HG03439 (cell line): ENCODE measurements around the gene TMCO4.

Source experiments
- ATAC-seq: cut with Tn5 transposase; IDR thresholded peaks from one replicate; pipeline ENCODE4 v1.9.1; 2021; ENCODE audit warnings: mild to moderate bottlenecking, moderate library complexity; ENCODE audit not compliant: unreplicated experiment

The TMCO4 gene

DNA sequence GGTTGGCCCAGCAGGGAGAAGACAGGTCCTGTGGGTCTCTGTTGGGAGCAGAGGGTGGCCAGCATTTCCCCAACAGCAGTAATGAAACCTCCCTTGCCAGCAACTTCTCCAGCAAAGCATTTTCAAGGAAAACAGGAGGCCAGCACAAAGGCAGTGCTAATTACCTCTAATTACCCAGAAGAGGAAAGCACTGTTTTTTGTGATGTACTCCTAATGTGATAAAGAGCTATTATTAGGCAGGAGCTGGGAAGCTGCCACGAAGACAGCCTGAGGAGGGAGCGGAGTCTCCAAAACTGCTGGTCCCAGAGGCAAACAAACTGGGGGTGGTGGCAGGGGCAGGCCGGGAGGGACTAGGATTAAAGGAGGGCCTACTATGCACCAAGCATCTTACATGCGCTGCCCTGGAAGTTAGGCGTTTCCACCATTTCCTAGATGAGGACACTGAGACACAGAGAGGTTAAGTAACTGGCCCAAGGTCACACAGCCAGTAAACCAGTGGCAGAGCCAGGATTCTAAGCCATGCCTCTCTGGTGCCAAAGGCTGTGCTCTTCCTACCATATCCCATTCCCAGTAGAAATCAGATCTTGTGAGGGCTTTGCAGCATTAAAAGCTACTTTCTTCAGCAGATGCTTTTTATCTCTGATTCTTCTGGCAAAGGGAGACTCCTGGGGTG, 110.5 kb downstream of the TMCO4 start:
- no peak for ATAC-seq

DNA sequence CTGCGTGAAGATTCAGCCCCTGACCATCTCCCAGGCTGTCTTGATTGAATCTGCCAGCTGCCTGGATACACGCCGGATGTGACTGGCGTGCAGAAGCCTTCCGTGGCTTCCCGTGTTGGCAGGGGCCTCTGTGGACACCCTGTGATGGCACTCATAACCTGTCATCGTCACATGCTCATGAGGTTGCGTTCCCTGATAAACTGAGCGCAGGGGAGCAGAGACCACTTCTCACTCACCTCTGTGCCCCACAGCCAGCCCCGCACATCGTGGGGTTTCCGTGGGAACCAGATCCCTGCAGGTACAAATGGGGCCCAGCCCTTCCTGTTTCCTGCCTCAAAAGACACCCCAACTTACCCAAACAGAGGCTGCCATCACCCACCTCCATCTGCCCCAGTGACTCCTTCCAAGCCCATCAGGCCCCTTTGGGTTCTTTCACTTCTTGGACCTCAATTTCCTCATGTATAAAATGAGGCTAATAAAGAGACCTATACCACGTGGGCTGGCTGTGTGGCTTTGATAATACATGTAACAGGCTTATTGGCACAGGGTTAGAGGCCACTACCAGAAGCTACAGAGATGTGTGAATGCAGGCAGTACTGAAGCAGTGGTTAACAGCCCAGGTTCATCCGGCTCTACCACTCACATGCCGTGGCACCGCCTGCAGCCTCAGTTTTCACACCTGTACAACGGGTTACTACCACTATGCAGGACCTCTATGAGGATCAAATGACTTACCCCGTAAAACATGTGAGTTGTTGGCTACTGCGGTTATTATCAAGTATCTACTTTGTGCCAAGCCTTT, 111.5 kb downstream of the TMCO4 start:
- no peak for ATAC-seq

DNA sequence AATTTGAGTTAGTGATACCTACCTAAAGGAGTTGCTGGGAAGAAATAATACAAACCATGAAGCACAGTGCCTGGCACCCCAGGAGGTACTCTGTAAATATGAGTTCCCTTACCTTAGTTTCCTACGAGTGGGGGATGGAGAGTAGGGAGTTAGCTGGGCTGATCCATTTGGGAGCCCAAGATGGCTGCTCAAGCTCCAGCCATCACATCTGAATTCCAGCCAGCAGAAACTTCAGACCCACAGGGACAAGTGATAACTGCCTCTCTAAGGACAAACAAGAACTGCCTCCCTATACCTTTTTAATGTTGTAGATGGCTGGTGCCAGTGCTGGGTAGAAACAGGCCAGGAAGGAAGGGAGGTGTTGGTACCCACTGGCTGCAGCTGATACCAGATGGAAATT, 112.3 kb downstream of the TMCO4 start:
- ATAC-seq = no peak

DNA sequence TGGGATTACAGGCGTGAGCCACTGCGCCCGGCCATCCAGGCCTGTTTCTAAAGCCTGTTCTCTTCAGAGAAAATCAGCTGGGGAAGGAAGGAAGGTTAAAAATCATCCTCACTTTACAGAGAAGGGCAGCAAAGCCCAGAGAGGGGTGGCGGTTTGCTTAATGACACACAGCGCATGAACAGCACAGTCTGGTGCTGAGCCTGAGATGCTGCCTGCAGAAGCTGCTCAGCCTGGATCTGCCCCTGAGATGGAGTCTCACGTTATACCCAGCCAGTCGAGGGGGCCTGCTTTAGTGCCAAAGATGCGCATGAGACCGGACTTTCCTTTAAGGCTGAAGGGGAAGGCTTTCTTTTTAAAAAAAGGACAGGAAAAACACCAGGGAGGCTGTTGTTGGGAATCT, 113.7 kb downstream of the TMCO4 start:
- no peak for ATAC-seq

DNA sequence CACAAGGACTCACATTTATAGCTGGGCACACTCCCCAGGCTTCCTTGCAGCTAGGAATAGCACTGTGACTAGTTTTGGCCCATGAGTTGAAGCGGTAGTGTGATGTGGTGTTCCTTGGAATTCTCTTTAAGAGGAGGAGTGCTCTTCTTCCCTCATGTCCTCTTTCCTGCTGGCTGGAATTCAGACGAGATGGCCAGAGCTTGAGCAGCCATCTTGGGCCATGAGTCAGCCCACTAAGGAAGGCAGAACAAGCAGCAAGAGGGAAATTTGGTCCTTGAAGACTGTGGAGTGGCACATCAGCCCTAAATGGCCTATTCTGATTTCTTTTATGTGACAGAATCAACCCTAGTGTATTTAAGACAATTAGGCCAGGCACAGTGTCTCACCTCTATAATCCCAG, 115.0 kb downstream of the TMCO4 start:
- no peak for ATAC-seq

DNA sequence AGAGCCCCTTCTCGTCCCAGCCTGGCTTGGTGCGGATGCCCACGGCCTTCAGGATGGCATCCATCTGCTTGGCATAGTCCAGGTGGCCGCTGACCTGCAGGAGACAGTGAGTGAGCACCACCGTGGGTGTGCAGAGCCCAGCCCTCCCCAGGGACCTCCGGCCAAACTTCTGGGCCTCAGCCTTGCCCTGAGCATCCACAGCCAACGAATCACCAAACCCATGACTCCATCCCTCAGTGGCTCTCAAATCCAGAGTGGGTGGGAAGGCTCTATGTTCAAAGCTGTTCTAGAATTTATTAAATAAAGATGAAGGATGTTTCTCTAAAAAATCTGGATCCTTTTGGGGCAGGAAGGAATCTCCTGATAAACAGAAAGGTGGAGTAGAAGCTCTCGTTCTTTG, 116.4 kb downstream of the TMCO4 start:
- ATAC-seq = no peak

DNA sequence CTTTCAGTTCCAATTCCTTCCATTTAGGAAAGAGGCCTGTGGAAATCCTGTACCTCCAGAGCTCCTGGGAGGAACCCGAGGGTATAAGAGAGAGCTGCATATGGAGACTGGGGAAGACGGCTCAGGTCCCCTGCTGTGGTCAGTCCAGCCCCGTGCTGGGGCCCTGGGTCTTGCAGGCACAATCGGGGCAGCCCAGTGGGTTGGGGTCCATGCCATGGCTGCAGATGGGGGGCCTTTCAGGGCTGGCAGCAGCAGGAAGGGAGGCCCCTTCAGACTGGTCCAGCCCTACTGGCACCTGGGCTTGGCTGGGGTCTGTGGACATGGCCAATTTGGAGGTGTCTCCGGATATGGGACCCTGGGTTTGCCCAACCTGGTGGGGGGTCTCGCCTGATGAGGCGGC, 116.8 kb downstream of the TMCO4 start:
- no peak for ATAC-seq

DNA sequence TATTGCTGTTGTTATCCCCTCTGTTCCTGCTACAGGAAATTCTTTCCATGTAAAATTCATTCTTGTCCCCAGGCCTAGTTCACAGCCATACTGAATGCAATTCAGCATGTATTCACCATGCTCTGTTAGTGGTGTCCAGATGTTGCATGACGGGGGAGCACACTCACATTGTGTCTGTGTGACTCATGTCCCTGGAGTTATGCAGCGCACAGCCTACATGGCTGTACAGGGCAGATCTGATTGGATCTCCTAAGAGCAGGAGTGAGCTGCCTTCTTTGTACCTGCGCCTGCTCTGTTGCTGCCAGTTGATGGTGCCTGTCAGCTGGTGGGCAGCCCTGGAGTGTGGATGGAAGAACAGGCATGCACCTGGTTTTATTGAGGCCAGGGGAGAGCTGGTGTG, 117.5 kb downstream of the TMCO4 start:
- no peak for ATAC-seq

DNA sequence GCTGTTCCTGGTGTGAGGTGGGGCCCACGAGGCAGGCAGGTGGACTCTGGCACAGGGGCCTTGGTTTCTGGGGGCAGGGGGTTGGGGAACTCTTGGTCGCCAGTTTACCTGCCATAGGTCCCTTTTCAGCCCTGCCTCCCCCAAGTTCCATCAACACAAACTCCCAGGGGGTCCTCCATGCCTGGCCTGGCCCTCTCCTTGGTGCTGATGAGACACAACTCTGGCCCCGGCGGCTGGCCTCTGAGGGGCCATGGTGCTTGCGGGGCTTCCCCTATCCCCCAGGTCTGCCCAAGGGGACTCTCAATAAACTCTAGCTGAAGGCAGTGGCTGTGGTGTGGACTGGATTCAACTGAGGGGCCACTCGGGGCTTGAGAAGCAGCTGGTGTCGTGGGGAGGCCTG, 119.1 kb downstream of the TMCO4 start:
- no peak for ATAC-seq

DNA sequence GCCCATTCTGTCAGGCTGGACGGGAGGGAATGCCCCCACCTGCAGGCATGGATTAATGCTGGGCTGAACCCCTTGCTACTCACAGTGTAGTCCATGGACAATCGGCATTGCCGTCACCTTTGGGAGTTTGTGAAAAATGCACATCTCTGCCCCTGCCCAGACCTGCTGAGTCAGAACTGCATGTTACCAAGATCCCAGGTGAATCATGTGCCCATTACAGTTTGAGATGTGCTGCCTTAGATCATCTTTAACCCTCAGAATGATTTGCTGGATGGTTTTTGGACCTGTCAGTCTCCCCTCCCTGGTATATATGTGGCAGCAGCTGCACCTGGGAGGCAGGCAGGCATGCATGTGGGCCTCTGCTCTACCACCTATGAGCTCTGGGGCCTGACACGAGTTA, 120.0 kb downstream of the TMCO4 start:
- ATAC-seq = no peak

DNA sequence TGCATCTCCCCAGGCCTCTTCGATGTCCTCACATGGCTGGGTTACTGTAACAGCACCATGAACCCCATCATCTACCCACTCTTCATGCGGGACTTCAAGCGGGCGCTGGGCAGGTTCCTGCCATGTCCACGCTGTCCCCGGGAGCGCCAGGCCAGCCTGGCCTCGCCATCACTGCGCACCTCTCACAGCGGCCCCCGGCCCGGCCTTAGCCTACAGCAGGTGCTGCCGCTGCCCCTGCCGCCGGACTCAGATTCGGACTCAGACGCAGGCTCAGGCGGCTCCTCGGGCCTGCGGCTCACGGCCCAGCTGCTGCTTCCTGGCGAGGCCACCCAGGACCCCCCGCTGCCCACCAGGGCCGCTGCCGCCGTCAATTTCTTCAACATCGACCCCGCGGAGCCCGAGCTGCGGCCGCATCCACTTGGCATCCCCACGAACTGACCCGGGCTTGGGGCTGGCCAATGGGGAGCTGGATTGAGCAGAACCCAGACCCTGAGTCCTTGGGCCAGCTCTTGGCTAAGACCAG, 120.7 kb downstream of the TMCO4 start:
- ATAC-seq = no peak

DNA sequence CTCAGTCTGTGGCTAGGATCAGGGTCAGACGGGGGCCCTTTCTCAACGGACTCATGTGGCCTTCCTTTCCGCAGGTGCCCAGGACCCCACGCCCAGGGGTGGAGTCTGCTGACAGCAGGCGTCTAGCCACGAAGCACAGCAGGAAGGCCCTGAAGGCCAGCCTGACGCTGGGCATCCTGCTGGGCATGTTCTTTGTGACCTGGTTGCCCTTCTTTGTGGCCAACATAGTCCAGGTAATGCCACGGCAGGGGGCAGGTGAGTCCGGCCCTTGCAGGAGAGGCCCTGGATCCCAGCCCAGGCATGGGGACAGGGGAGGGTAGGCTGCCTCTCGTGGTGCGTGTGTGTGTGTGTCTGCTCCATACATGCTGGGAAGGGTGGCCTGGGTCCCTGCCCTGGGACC, 121.2 kb downstream of the TMCO4 start:
- ATAC-seq = no peak

DNA sequence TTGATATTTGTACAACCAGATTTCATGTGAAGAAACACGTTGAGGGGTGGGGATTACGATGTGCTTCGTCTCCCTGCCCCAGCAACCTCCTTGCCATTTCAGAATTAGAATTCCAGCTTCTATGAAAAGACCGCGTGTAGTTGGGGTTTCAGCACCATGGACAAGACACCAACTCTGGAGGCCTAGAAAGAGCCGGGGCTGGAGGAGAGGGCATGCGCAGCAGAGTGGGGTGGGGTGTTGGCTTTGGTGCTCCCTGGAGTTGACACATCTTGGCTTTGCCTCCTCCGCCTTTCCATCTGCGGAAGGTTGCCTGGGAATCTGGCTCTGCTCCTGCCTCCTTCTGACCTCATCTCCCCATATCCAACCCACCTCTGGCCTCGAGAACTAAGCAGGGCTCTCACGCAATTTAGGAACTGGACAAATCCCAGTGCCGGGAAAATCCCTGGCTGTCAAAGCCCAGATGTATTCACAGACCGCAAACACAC, 123.2 kb downstream of the TMCO4 start:
- ATAC-seq = no peak

DNA sequence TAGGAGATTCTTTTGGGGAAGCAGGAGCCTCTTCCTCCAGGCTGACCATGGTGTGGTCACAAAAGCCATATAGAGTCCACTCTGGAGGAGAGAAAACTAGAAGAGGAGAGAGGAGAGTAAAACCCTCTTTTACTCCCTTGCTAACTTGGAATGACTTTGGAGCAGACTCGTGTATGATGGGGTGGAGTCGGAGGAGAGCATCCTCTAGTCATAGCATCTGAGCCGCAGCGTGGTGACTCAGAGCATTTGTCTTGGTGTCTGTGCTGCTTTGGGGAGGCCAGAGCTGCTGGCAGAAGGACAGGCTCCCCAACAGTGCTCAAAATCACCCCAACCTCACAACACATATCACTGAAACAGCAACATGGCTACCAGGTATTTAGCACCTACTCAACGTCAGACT, 123.9 kb downstream of the TMCO4 start:
- ATAC-seq = no peak

DNA sequence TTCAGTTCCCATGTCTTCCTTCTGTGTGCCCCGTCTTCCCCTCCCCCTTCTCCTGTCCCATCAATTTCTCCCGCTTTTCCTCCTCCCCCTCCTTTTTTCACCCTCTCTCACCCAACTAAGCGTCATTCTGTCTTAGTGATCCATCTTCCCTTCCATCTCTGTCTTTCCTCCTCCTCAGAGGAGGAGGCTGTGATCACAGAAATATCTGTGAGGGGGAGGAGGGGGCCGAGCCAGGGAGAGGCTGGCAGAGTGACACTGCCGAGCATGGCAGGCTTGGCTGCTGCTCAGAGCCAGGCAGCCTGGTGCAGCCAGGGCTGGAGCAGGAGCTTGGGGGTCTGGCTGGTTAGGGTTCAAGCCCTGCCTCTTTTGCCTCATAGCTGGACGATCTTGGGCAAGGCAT, 127.5 kb downstream of the TMCO4 start:
- no peak for ATAC-seq

DNA sequence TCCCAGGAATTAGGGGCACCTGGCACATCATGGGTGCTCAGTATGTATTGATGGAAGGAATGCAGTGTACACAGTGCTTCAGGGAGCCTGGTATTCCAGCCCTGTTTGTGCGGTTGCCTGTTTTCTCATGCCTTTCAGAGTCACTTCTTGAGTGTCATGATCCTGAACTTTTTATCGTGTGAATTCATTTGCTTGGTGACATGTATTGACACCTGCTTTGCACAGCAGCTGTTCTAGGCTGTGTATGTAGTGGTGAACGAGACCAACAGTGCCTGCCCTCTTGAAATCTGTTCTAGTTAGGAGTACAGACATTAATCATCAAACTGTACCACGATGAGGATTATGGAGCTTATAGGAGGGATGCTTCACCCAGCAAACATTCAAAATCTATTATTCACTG, 128.9 kb downstream of the TMCO4 start:
- ATAC-seq = no peak

DNA sequence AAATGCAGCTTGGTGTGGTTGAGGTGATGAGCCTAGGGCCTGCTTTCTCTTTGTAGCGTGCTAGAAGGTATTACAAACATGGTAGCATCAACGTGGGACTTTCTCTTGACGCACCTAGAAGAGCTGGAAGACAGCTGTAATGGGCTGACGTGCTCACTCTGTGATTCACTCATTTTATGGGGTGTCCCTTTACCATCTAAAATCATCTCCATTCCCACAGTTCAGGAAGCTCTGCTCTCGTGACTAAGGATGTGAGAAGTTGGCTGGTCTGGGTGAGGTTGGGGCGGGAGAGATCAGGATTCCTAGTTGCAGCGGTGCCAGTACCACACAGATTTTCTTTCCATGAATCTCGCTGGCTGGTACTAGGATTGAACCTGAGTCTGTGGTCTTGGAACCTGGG, 130.8 kb downstream of the TMCO4 start:
- no peak for ATAC-seq

DNA sequence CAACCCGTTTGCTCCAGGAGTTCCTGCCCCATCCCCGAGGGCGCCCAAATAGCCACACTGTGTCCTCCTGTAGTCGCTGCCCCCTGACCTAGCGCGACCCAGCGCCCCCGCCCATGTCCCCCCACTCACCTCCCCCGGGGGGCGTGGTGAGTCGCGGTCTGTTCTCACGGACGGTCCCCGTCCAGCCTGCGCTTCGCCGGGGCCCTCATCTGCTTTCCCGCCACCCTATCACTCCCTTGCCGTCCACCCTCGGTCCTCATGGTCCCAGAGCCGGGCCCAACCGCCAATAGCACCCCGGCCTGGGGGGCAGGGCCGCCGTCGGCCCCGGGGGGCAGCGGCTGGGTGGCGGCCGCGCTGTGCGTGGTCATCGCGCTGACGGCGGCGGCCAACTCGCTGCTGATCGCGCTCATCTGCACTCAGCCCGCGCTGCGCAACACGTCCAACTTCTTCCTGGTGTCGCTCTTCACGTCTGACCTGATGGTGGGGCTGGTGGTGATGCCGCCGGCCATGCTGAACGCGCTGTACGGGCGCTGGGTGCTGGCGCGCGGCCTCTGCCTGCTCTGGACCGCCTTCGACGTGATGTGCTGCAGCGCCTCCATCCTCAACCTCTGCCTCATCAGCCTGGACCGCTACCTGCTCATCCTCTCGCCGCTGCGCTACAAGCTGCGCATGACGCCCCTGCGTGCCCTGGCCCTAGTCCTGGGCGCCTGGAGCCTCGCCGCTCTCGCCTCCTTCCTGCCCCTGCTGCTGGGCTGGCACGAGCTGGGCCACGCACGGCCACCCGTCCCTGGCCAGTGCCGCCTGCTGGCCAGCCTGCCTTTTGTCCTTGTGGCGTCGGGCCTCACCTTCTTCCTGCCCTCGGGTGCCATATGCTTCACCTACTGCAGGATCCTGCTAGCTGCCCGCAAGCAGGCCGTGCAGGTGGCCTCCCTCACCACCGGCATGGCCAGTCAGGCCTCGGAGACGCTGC, 133.9 kb downstream of the TMCO4 start:
- ATAC-seq = no peak

DNA sequence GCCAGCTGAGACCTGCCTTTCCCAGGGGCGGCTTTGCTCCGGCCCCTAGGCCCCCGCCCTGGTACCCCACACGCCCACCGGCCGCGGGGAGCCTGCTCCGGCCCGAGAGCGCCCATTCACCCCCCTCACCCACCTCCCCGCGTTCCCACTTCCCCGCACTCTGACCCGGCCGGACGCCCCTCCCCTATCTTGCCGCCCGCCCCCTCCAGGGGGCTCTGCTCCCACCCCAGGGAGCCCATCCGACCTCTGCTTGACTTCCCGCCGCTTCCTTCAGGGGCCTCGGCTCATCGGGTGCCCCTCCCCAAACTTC, 134.6 kb downstream of the TMCO4 start:
- no peak for ATAC-seq

DNA sequence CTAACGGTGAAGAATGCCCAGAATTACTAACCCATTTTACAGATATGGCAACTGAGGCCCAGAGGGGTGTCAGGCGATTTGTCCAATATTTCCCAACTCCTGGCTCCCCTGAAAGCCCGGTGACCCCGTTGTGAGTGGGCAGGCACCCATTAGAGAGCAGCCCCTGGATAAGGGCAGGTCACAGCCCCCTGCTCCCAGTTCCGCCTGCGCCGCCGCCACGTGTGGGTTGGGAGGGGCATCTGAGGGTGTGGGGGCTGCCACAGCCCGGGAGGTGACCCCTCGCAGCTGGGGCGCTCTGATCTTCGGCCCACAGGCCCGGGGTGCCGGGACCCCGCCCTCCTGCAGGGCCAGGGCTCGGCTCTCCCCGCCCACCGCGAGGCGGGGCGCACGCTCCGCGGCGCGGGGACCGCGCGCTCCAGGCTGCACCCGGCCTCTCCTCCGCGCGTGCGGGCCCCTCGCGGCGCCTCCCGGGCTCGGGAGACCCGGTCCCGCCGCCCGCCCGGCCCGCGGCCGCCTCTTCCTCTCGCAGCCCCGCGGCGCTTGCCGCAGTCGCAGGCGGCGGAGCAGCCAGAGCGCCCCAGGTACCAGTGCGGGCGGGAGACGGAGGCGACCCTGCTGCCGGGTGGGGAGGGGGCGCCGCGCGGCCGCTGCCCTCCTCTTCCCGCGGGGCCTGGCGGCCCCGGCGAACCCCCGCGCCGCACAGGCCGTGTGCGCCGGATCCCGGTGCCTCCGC, 135.1 kb downstream of the TMCO4 start, which contains the start of gene HTR6:
HTR6 (plus strand) TSS at position 423 of the 733 bp plus-strand sequence. CDS start 879 bp downstream, outside the sequence.
- ATAC-seq = no peak
